Erythroblast (primary cell): ENCODE data around the gene DBP.

Experiments
- GATA1 ChIP-seq: IDR thresholded peaks from 2 replicates; pipeline ENCODE4 v1.6.1; 2011; ENCODE audit warnings: low read depth, mild to moderate bottlenecking, control low read depth, low read length, moderate library complexity
- POLR2A ChIP-seq: IDR thresholded peaks from 2 replicates; pipeline ENCODE4 v1.6.1; 2011; ENCODE audit warnings: mild to moderate bottlenecking, low read length

GRCh38 chr19:48591021-48591420, 46.2 kb downstream of the DBP start:
- no peak for TF ChIP-seq POLR2A
- no peak for TF ChIP-seq GATA1
